HEK293 (cell line): ENCODE results near the gene MLLT3.

Source experiments
- CTCF ChIA-PET: fragments of 350-600 bp; formaldehyde crosslinking; extraction: SDS; loops from one replicate; lab custom pipeline; 2021; ENCODE audit warnings: antibody characterized with exemption; lab: Yijun Ruan, JAX
- POLR2A ChIA-PET: fragments of 300-600 bp; formaldehyde crosslinking; extraction: SDS; loops from one replicate; lab custom pipeline; 2020; ENCODE audit warnings: antibody characterized with exemption, inconsistent platforms; lab: Yijun Ruan, JAX
- H3K27ac ChIP-seq: fragments of 200-500 bp; sonication (Bioruptor generic); 2 replicates; pipeline ENCODE4 v1.5.1; 2014; ENCODE audit warnings: low read depth, low read length, control low read depth, inconsistent platforms; ENCODE audit errors: extremely low read depth
- H3K36me3 ChIP-seq, 2 experiments: fragments of 200-500 bp in 1 of 2; sonication (Bioruptor generic) in 1 of 2; 1 replicate in 1 of 2; 2 replicates in 1 of 2; pipeline ENCODE4 v1.5.1; 2014 to 2017; ENCODE audit warnings: inconsistent platforms in 2 of 2, low read length in 2 of 2; ENCODE audit not compliant: control insufficient read depth in 2 of 2, insufficient read depth in 1 of 2
- H3K4me1 ChIP-seq: fragments of 200-500 bp; sonication (Bioruptor generic); 2 replicates; pipeline ENCODE4 v1.5.1; 2014; ENCODE audit warnings: mild to moderate bottlenecking, low read length, inconsistent platforms; ENCODE audit not compliant: control insufficient read depth, insufficient read depth
- H3K4me3 ChIP-seq: 2 replicates; pipeline ENCODE4 v1.5.1; 2011; ENCODE audit warnings: low read depth, mild to moderate bottlenecking, control low read depth, low read length, moderate library complexity
- H3K9me3 ChIP-seq: fragments of 200-500 bp; sonication (Bioruptor generic); 2 replicates; pipeline ENCODE4 v1.5.1; 2014; ENCODE audit warnings: low read depth, low read length, inconsistent platforms; ENCODE audit not compliant: control insufficient read depth, insufficient read depth
- MEIS1 ChIP-seq: sonication (generic); formaldehyde crosslinking; IDR thresholded peaks from 2 replicates; pipeline ENCODE4 v1.8.1; 2022; ENCODE audit warnings: missing genetic modification reagents, mild to moderate bottlenecking, borderline replicate concordance
- MZF1 ChIP-seq: fragments of 450-650 bp; formaldehyde crosslinking; IDR thresholded peaks from 2 replicates; pipeline ENCODE4 v1.5.1; 2017; ENCODE audit warnings: missing biosample characterization, missing genetic modification characterization, borderline replicate concordance
- SCRT1 ChIP-seq: fragments of 450-650 bp; formaldehyde crosslinking; IDR thresholded peaks from 2 replicates; pipeline ENCODE4 v1.5.1; 2016; ENCODE audit warnings: missing biosample characterization, missing genetic modification characterization, borderline replicate concordance
- YY2 ChIP-seq: fragments of 450-650 bp; formaldehyde crosslinking; IDR thresholded peaks from 2 replicates; pipeline ENCODE4 v1.5.1; 2016; ENCODE audit warnings: missing biosample characterization, missing genetic modification characterization
- ZBTB17 ChIP-seq: fragments of 450-650 bp; formaldehyde crosslinking; IDR thresholded peaks from 2 replicates; pipeline ENCODE4 v1.5.1; 2016; ENCODE audit warnings: missing biosample characterization, missing genetic modification characterization
- ZNF10 ChIP-seq: fragments of 450-650 bp; formaldehyde crosslinking; IDR thresholded peaks from 2 replicates; pipeline ENCODE4 v1.5.1; 2017; ENCODE audit warnings: missing biosample characterization, missing genetic modification characterization
- ZNF155 ChIP-seq: fragments of 450-650 bp; formaldehyde crosslinking; IDR thresholded peaks from 2 replicates; pipeline ENCODE4 v1.5.1; 2016; ENCODE audit warnings: missing biosample characterization, missing genetic modification characterization
- ZNF175 ChIP-seq: fragments of 450-650 bp; formaldehyde crosslinking; IDR thresholded peaks from 2 replicates; pipeline ENCODE4 v1.5.1; 2016; ENCODE audit warnings: missing biosample characterization, missing genetic modification characterization
- ZNF223 ChIP-seq: fragments of 450-650 bp; formaldehyde crosslinking; IDR thresholded peaks from 2 replicates; pipeline ENCODE4 v1.5.1; 2016; ENCODE audit warnings: missing biosample characterization, missing genetic modification characterization
- ZNF23 ChIP-seq: fragments of 450-650 bp; formaldehyde crosslinking; IDR thresholded peaks from 2 replicates; pipeline ENCODE4 v1.5.1; 2016; ENCODE audit warnings: missing biosample characterization, missing genetic modification characterization, borderline replicate concordance
- ZNF341 ChIP-seq: fragments of 450-650 bp; formaldehyde crosslinking; IDR thresholded peaks from 2 replicates; pipeline ENCODE4; 2016; ENCODE audit warnings: low read depth, missing biosample characterization, missing genetic modification characterization
- ZNF366 ChIP-seq: fragments of 450-650 bp; formaldehyde crosslinking; conservative IDR thresholded peaks from 2 replicates; pipeline ENCODE4 v1.5.1; 2016; ENCODE audit warnings: missing biosample characterization, missing genetic modification characterization
- ZNF394 ChIP-seq: fragments of 450-650 bp; formaldehyde crosslinking; IDR thresholded peaks from 2 replicates; pipeline ENCODE4 v1.5.1; 2016; ENCODE audit warnings: missing biosample characterization, missing genetic modification characterization, mild to moderate bottlenecking, moderate library complexity, borderline replicate concordance
- ZNF404 ChIP-seq: fragments of 450-650 bp; formaldehyde crosslinking; IDR thresholded peaks from 2 replicates; pipeline ENCODE4 v1.5.1; 2017; ENCODE audit warnings: missing biosample characterization, missing genetic modification characterization
- ZNF48 ChIP-seq: fragments of 450-650 bp; formaldehyde crosslinking; IDR thresholded peaks from 2 replicates; pipeline ENCODE4 v1.5.1; 2016; ENCODE audit warnings: missing biosample characterization, missing genetic modification characterization
- ZNF513 ChIP-seq: fragments of 450-650 bp; IDR thresholded peaks from 2 replicates; pipeline ENCODE4 v1.5.1; 2018; ENCODE audit warnings: missing biosample characterization, missing genetic modification characterization
- ZNF529 ChIP-seq: fragments of 450-650 bp; formaldehyde crosslinking; IDR thresholded peaks from 2 replicates; pipeline ENCODE4 v1.5.1; 2017; ENCODE audit warnings: missing genetic modification characterization, missing biosample characterization; ENCODE audit not compliant: insufficient replicate concordance
- ZNF624 ChIP-seq: fragments of 450-650 bp; formaldehyde crosslinking; IDR thresholded peaks from 2 replicates; pipeline ENCODE4 v1.5.1; 2017; ENCODE audit warnings: missing biosample characterization, missing genetic modification characterization
- ZNF629 ChIP-seq: fragments of 450-650 bp; formaldehyde crosslinking; IDR thresholded peaks from 2 replicates; pipeline ENCODE4 v1.5.1; 2017; ENCODE audit warnings: missing biosample characterization, missing genetic modification characterization
- ZNF707 ChIP-seq: fragments of 450-650 bp; formaldehyde crosslinking; IDR thresholded peaks from 2 replicates; pipeline ENCODE4 v1.5.1; 2016; ENCODE audit warnings: missing biosample characterization, missing genetic modification characterization
- ZNF777 ChIP-seq: fragments of 450-650 bp; formaldehyde crosslinking; IDR thresholded peaks from 2 replicates; pipeline ENCODE4 v1.5.1; 2017; ENCODE audit warnings: missing biosample characterization, missing genetic modification characterization, borderline replicate concordance
- ZNF837 ChIP-seq: fragments of 450-650 bp; formaldehyde crosslinking; IDR thresholded peaks from 2 replicates; pipeline ENCODE4 v1.5.1; 2016; ENCODE audit warnings: missing biosample characterization, missing genetic modification characterization
- ZSCAN4 ChIP-seq: fragments of 450-650 bp; formaldehyde crosslinking; IDR thresholded peaks from 2 replicates; pipeline ENCODE4 v1.5.1; 2017; ENCODE audit warnings: missing biosample characterization, missing genetic modification characterization
- TF ChIP-seq, protein P1 (sequence below): fragments of 450-650 bp; formaldehyde crosslinking; IDR thresholded peaks from 2 replicates; pipeline ENCODE4 v1.5.1; 2017; ENCODE audit warnings: missing biosample characterization, missing genetic modification characterization

Gene MLLT3

GRCh38 chr9:20331095-20331685 is 291.1 kb downstream of the MLLT3 start:
- TF ChIP-seq ZNF223 (tag by site-specific recombination) (no peak), ZNF624 (no peak), ZNF513 (tag by site-specific recombination) (no peak), MEIS1 (CRISPR knock-in tag) (no peak), ZNF529 (tag by site-specific recombination) (no peak), ZBTB17 (no peak), ZNF777 (tag by site-specific recombination) (no peak), ZNF707 (no peak), ZNF404 (tag by site-specific recombination) (no peak), ZNF10 (tag by site-specific recombination) (no peak), ZNF837 (no peak)
- ChIA-PET CTCF (interaction anchor here (0.5 to 0.6 kb wide), 2 partner anchors 99 to 139 kb away, joined by 3 to 5 read pairs; no protein-coding TSS in a partner anchor), POLR2A (no interaction called here)
- Histone ChIP-seq H3K9me3 (no peaks in the 10 kb centered on the region), H3K36me3 (no peaks in the 10 kb centered on the region), H3K4me3 (no peak overlapping the region), H3K4me1 (no peaks in the 10 kb centered on the region), H3K27ac (no peak overlapping the region)

- POLR2A ChIA-PET = no interaction called here
Observed at GRCh38 chr9:20330688-20331087, 291.6 kb downstream of the MLLT3 start.

More at GRCh38 chr9:20330688-20331087, 291.6 kb downstream of the MLLT3 start:
- H3K4me3 ChIP-seq = no peak overlapping the region
- CTCF ChIA-PET = no interaction called here
- no peak for TF ChIP-seq ZSCAN4 (tag by site-specific recombination)
- no peak for TF ChIP-seq ZNF366 (tag by site-specific recombination)
- no peak for TF ChIP-seq SCRT1 (tag by site-specific recombination)
- no peak for TF ChIP-seq ZNF529 (tag by site-specific recombination)
- TF ChIP-seq ZNF23 = no peak
- no peak for TF ChIP-seq YY2
- TF ChIP-seq ZNF175 (tag by site-specific recombination) = no peak
- no peak for TF ChIP-seq ZNF341
- no peak for TF ChIP-seq ZNF48
- no peak for TF ChIP-seq ZNF10 (tag by site-specific recombination)
- TF ChIP-seq, protein P1, sequence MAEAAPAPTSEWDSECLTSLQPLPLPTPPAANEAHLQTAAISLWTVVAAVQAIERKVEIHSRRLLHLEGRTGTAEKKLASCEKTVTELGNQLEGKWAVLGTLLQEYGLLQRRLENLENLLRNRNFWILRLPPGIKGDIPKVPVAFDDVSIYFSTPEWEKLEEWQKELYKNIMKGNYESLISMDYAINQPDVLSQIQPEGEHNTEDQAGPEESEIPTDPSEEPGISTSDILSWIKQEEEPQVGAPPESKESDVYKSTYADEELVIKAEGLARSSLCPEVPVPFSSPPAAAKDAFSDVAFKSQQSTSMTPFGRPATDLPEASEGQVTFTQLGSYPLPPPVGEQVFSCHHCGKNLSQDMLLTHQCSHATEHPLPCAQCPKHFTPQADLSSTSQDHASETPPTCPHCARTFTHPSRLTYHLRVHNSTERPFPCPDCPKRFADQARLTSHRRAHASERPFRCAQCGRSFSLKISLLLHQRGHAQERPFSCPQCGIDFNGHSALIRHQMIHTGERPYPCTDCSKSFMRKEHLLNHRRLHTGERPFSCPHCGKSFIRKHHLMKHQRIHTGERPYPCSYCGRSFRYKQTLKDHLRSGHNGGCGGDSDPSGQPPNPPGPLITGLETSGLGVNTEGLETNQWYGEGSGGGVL (tag by site-specific recombination) = no peak
- TF ChIP-seq ZNF629 (tag by site-specific recombination) = no peak
- no peak for TF ChIP-seq ZNF777 (tag by site-specific recombination)
- TF ChIP-seq ZNF394 (tag by site-specific recombination) = no peak
- TF ChIP-seq MZF1 (tag by site-specific recombination) = no peak
- no peak for TF ChIP-seq ZNF155
- H3K4me1 ChIP-seq = no peaks in the 10 kb centered on the region
- H3K9me3 ChIP-seq = no peaks in the 10 kb centered on the region
- no peak overlapping the region for H3K27ac ChIP-seq
- no peaks in the 10 kb centered on the region for H3K36me3 ChIP-seq
